GM20431 (cell line): ENCODE results near the gene TMEM14B.
"Not testable (repeated sequence)": the region's sequence is repeated elsewhere in the genome, so short reads cannot be mapped to it uniquely, and the experiment has no call there.

Experiments used
- in situ Hi-C: fragments of 300-500 bp; cut with MseI, MboI; formaldehyde crosslinking; loops from one replicate; pipeline ENCODE4 v1.15.0; 2020; ENCODE audit warnings: low sequenced_read_pairs; ENCODE audit not compliant: unreplicated experiment

Gene TMEM14B

DNA sequence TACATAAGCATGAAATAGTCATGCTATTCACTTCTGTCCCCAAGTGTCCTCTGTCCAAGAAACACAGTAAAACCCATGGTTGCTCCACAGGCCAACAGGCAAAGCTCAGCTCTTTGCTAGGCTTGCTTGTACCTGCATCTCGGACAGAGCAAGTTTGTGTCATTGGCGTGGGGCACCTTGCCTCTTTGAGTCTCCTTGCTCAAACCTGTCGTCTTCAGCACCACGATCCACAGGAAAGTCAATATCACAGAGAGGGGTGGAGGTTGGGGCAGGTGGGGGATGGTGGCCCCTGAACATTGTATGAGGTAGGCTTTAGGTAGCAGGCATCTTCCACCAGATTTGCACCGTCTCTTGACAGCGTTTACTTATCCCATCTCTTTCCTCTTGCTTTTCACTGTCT, 4.1 kb upstream of the TMEM14B start:
- in situ Hi-C loops: no loop called here

DNA sequence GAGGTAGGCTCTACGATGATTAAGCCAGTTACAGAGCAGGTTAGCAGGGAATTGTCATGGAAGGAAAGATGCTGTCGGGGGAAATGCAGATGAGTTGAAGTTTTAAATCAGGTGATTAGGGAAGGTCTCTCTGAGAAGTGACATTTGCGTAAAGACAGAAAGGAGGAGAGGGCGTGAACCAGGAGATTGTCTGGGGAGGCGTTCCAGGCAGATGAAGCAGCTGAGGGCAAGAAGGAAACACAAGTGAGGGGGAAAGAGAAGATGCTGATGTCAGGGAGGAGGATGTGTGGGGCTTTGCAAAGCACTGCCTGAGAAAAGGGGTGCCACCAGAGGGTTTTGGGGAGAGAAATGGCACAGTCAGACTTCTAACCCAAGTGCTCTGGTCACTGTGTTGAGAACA, 2.5 kb upstream of the TMEM14B start:
- in situ Hi-C loops: no loop called here

DNA sequence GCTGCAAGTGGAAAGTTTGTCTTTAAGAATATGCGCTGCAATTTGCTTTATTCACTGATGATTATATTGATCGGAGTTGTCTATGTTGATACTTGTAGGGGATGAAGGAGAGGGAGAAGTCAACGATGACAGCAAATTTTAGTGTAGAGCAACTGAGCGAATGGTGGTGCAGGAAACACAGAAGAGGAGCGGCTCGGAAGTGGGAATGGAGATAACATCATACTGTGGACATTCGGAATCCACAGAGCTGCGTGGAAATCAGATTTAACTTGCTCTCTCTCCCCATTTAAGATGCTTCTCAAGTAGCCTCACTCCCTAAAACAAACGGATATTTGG, 722 bp upstream of the TMEM14B start:
- in situ Hi-C loops: no loop called here

DNA sequence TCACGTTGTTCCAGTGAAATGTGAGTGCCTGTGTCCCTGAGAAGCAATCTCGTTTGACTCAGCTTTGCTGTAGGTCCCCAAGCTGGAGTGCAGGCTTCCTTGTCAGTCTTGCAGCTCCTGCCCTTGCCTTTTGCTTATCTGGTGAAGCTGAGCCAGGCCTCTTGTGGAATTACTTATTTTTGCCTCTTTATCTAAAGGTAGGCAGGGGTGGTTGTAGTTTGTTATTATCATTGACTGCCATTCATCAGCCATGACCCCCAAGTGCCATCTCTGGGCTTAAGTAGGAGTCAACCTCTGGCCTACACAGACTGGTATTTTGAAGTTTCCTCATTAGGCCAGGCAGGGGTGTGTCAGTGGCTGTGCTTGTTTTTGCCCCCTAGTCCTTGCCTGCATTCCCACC, 2.1 kb downstream of the TMEM14B start:
- in situ Hi-C loops: no loop called here

DNA sequence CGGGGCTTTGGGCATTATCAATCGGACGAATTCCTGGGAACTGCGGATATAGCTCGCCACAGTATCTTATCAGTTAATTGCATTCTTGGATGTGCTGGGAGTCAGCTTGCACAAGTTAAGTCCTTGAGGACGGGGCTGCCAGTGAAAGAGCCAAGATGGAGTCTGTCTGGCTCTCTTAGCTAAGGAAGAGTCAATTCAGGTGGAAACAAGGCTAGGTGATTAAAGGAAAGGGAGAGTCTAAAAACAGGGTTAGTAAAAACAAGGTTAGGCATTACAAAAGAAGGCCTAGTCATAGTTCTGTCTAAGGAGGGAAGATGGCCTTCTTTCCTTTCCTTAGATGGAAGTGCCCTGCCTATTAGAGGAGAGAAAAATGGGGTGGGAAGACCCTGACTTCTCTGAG, 3.0 kb downstream of the TMEM14B start:
- in situ Hi-C loops: not testable (repeated sequence)

DNA sequence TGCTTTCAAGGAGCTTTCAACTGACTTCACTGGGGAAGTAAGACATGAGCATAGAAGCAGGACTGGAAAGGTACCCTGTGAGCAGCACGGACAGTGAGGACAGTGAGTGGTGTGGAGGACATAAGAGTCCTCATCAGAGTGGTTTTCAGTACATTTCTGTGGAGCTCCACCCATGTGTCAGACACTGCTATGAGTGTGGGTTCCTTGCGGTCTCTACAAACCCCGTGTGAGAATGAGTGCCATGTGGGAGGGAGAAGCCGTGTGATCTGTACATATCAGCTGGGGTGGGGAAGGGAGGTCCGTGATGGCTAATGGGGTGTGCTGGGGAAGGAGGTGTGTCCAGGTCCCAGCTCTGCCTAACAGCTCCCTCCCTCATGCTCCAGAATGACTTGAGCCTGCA, 4.2 kb downstream of the TMEM14B start:
- in situ Hi-C loops: not testable (repeated sequence)

DNA sequence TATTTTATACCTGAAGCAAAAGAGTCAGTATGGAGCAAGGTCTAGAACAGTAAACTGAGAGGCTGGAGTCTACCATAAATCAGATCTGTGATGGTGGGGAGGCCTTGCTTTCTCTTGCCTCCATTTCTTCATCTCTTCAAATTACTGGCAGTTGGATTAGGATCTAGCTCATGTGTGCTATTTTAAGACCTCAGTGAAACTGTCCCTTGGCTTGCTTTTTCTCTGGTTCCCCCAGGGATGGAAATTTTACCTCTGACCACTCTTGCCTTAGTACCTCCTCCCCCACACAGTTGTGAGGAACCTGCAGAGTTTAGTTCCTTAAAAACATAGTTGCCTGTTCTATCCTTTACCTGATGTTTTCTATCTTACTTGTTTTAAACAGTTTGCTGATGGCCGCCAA, 8.5 kb downstream of the TMEM14B start:
- in situ Hi-C loops: no loop called here

DNA sequence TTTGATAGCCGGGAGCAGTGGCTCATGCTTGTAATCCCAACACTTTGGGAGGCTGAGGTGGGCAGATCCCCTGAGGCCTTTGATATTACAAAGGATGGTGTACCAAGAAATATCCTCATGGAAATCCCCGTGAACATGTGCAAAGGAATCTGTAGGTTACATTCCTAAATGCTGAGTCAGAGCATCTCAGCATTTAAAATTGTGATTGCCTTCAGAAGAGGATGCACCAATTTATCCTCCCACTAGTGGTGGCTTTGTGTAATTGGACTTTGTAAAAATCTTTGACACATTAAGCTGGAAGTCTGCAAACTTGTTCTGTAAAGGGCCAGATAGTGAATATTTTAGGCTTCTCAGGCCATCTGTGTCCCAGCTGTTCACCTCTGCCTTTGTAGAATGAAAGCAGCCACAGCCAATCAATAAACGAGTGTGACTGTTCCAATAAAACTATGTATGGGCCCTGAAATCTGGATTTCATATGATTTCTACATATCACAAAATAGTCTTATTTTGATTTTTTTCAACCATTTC, 11.8 kb downstream of the TMEM14B start:
- in situ Hi-C loops: no loop called here

DNA sequence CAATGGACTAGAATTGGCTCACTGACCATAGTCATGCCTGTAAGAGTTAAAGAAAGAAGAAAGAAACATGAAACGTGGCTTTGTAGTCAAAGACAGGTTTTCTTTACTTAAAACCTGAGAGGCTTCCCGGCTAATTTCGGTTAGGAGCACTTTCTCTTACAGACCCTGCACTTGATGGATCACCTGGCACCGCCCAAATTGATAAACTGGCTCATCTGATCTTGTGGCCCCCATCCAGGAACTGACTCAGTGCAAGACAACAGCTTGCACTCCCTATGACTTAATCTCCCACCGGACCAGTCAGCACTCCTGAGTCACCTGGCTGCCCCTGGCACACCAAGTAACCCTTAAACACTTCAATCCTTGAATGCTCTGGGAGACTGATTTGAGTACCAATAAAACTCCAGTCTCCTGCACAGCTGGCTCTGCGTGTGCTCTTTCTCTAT, 12.3 kb downstream of the TMEM14B start:
- in situ Hi-C loops: no loop called here

DNA sequence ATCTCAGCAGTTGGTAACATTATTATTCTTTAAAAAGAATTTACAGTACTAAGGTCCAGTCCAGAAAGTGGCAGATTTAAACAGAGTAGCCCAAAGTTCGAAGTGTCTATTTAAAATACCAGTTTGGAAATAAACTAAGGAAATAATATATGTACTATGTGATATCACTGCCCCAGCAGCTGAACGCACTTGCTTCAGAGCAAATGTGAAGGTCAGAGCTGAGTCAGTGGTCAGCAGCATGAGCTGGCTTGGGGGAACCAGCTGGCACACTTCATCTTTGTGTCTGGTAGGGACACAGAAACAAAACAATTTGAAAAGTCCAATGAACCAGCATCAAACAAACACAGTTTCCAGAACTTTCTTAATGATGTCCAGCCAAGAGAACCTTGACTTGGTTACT, 15.4 kb downstream of the TMEM14B start:
- in situ Hi-C loops: no loop called here

DNA sequence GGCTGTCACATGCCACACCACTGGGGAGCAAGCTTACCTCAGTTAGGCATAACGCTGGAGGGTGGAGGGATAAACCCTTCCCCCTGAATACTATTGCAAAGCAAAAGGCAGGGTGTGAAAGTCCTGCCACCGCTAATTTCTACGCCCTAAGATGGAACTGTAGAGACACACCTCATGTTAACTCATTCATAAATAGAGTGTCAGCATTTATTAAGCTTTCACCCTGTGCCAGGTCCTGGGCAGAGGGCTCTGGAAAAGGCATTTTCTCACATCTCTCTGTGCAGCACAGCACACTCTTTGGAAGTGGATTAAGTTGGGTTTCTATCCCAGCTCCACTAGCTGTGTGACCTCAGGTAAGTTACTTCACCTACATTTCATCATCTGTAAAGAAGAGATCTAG, 21.8 kb downstream of the TMEM14B start:
- in situ Hi-C loops: no loop called here

DNA sequence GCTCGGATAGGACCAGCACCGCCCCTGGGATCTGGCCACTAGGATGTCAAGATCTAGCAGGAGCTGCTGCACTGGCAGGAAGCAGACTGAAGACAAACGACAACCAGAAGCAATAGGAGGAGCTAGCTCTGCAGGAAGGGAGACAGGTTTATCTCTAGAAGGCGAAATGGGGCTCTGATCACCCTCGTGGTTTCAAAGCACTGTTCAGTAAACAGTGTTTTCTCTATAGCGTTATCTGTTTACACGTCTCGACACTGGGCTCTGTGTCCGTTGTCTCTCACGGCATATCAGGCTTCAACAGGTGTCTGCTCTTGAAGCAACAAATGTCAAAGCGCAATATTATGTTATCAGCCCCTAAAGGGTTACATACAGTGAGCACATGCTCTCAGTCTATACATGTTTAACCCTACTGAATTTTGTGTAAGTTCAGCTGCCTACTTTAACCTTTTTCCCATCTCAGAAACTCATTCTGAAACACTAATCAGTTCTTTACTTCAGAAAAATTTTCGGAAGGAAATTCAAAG, 23.8 kb downstream of the TMEM14B start:
- in situ Hi-C loops: no loop called here

DNA sequence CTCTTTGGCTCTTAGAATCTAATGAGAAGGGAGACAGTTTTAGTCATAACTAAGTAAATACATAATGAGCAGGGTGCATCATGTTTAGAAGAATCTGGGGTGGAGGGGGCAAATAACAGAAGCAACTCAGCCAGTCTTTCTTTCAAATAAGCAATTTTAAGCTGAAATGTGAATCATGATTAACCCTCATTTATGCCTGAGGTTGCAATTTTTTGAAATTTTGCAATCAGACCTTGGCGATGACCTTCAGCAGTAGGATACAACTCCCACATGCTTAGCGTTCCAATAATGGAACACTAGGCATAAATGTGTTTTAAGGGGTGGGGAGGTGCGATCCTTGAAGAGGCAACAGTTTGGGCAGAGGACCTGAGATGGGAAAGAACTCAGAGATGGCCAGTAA, 30.6 kb downstream of the TMEM14B start:
- in situ Hi-C loops: loop anchor here (25.0 kb wide), 1 partner anchor 291 kb away; no protein-coding TSS in a partner anchor

DNA sequence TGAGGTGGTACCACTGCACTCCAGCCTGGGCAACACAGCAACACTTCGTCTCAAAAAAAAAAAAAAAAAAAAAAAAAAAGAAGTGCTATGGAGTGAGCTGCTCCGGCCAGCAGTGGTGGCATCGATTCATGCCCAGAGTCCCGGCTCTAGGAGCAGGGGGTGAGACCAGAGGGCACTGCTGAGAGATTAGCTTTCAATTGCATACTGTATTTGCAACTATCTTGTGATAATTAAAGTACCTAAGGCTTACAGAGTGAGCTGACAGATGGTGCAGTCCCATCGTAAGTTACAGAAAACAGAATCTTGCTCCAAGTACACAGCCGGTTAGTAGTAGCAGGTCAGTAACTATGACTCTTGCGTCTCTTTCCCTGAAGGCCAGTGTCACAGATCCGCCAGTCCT, 31.5 kb downstream of the TMEM14B start:
- in situ Hi-C loops: loop anchor here (25.0 kb wide), 1 partner anchor 292 kb away; no protein-coding TSS in a partner anchor

DNA sequence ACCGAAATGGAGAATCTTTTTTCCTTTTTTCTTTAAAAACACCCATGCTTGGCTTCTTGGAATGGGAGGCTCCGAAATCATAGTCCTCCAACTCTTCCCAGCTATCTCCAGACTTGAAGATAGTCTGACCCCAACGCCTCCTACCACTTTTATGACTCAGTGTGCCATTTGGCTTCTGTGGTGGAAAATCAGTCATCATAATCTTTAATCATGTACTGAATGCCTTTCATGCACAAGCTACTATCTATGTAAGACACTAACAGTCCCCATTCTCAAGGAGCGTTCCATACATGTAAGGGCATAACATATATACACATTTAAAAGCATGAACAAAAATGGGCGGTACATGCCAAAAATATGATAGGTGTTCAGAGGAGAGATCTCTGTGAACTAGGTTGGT, 44.1 kb downstream of the TMEM14B start:
- in situ Hi-C loops: loop anchor here (25.0 kb wide), 1 partner anchor 304 kb away; no protein-coding TSS in a partner anchor

DNA sequence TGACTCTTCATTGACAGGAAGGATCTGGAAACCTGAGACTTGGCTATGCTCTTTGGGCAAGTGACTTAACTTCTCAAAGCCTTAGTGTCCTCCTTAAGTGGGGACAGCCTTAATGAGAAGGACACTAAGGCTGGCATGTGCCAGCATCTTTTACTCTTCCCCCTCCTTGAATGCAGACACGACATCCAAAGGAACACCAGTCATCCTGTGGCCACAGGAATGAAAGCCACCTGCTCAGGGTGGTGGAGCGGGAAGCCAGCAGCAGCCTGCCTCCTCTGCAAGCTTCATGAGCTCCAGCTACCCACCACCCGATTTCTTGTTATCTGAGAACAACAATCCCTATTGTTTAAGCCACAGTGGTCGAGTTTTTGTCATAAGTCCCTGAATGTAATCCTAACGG, 44.5 kb downstream of the TMEM14B start:
- in situ Hi-C loops: loop anchor here (25.0 kb wide), 1 partner anchor 305 kb away; no protein-coding TSS in a partner anchor

DNA sequence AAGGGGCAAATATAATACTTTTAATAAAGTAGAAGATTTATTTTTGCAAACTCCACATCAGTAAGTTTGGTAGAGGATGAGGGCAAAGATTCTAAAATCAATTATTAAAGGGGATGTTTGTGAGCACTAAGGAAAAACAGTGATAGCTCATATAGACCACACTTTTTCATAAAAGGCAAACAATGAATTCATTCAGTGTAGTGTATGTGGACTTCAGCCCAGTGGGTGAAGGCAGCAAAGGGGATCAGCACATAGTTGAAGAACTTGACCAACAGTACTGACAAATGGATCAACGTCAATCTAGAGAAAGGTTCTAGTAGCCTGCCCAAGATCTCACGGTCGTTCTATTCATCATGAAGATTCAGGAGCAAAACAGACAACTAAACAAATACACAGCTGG, 45.4 kb downstream of the TMEM14B start:
- in situ Hi-C loops: loop anchor here (25.0 kb wide), 1 partner anchor 306 kb away; no protein-coding TSS in a partner anchor

DNA sequence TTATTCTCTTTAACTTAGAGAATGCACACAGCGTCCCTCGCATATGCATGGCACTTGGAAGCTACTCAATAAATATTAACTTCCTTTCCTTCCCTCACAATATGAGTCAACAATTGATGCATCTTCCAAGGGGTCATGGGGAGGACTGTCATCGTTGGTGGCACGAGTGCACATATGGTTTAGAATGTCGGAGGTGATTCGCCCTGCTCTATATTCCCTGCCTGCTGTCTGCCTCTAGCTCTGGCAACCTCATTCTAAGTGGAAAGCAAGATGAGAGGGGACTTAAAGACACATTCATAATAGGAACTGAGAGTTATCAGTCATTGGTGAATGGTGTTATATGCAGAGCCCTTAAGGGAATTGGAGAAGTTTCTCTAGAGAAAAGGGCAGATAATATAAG, 46.1 kb downstream of the TMEM14B start:
- in situ Hi-C loops: loop anchor here (25.0 kb wide), 1 partner anchor 306 kb away; no protein-coding TSS in a partner anchor

DNA sequence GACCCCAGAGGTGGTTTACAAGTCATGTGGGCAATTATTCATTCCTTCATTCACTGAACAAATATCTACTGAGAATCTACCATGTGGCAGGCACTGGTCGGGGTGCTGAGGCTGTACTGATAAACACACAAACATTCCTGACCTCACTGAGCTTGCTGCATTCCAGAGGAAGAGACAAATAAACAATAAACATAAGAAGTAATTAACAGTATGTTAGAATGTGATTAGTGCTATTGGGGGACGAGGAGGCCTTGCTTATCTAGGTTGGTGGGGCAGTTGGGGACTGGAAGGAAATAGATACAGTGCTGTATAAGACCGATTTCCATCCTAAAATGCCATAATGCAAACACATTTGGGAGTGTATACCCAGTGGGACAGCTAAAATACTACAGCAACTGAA, 46.6 kb downstream of the TMEM14B start:
- in situ Hi-C loops: loop anchor here (25.0 kb wide), 1 partner anchor 307 kb away; no protein-coding TSS in a partner anchor

DNA sequence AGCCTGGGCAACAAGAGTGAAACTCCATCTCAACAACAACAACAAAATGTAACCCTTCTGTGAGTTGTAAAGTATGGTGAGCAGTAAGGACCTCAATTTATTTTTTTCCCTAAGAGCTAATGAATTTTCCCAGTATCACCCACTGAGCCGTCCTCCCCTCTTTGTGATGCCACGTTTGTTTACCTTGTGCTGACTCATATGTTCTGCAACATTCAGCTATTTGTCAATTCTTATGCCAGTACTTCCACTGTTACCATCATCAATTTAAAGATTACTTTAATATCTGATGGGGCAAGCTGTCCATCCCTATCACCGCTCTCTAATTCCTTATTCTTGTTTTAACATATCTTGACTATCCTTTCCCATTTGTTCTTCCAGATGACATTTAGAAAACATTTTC, 53.2 kb downstream of the TMEM14B start:
- in situ Hi-C loops: no loop called here

DNA sequence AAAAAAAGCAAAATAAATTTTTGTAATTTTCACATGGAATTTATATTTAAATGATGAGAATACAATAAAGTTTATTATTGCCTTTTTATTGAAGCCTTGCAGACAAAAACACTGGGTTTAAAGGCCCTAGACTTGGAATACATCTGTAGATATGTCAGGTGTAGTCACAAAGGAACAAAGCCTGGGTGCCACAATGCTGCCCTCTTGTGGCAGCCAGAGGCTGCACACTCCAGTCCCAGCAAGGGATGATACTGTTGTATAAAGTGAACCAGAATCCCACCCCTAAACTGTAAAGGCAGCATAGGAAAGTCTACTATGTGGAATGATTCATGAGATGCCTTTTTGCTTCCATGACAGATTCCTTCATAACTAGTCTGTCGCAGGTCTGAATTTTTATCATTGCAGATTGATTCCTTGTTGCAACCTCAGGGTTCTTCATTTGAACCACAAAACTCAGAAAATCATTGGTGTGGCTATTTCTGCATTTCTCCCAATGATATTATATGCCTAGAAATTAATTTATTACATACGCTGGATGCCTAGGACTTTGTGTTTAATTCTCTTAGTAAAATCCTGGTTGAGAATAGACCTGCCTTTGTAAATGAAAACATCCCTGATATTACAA, 53.7 kb downstream of the TMEM14B start:
- in situ Hi-C loops: no loop called here
